PC-3 (cell line): ENCODE measurements around the gene ERV3-1. TPM values are rescaled to one million over a fixed set of nuclear protein-coding genes. Genes with fewer than 3 reads are reported as not detected.
A peak's percentile ranks its signal among the peaks of the same experiment; 100 is the strongest.

Experiments
- ATAC-seq: fragments of 200-7000 bp; cut with Tn5 transposase; 2 replicates; pipeline ENCODE4 v1.9.1; 2020; ENCODE audit warnings: mild to moderate bottlenecking, moderate library complexity
- BruUV-seq: library from RNA; stranded (reverse); fragments of 400-500 nt; replicated peaks from 2 replicates; lab custom pipeline; 2021; lab: Mats Ljungman, UMichigan
- CTCF ChIA-PET: fragments of 300-600 bp; sonication (Branson Sonifier 250); formaldehyde crosslinking; loops from one replicate; lab custom pipeline; 2022; ENCODE audit warnings: antibody characterized with exemption; lab: Charles Lee
- POLR2A ChIA-PET: fragments of 300-600 bp; sonication (Branson Sonifier 250); formaldehyde crosslinking; loops from one replicate; lab custom pipeline; 2022; ENCODE audit warnings: antibody characterized with exemption; ENCODE audit not compliant: unreplicated experiment; lab: Charles Lee
- DNase-seq: peaks from one replicate; pipeline ENCODE4 v3.0.0-alpha.2; 2015
- H2AFZ ChIP-seq: fragments of 300-600 bp; sonication (generic); 2 replicates; pipeline ENCODE4 v1.6.0; 2016; ENCODE audit warnings: antibody characterized with exemption, low read length
- H3F3A ChIP-seq: fragments of 300-600 bp; sonication (generic); one replicate; pipeline ENCODE4 v1.6.0; 2017; ENCODE audit warnings: antibody characterized with exemption, low read length, control low read depth, mild to moderate bottlenecking; ENCODE audit not compliant: unreplicated experiment
- H3K27ac ChIP-seq: fragments of 300-600 bp; sonication (generic); 2 replicates; pipeline ENCODE4 v1.5.1; 2016; ENCODE audit warnings: mild to moderate bottlenecking, low read length
- H3K27me3 ChIP-seq: fragments of 300-600 bp; sonication (generic); 2 replicates; pipeline ENCODE4 v1.6.1; 2016; ENCODE audit warnings: low read length, mixed read lengths
- H3K36me3 ChIP-seq: fragments of 300-600 bp; sonication (generic); 2 replicates; pipeline ENCODE4 v1.6.1; 2016; ENCODE audit warnings: low read depth, mixed run types, low read length, mixed read lengths
- H3K4me1 ChIP-seq: fragments of 300-600 bp; sonication (generic); 2 replicates; pipeline ENCODE4 v1.5.1; 2016; ENCODE audit warnings: low read length; ENCODE audit not compliant: insufficient read depth
- H3K4me2 ChIP-seq: fragments of 300-600 bp; sonication (generic); 2 replicates; pipeline ENCODE4 v1.6.0; 2016; ENCODE audit warnings: low read length
- H3K4me3 ChIP-seq: fragments of 300-600 bp; sonication (generic); 2 replicates; pipeline ENCODE4 v1.5.1; 2016; ENCODE audit warnings: mild to moderate bottlenecking, low read length, mixed read lengths
- H3K79me2 ChIP-seq: fragments of 300-600 bp; sonication (generic); 2 replicates; pipeline ENCODE4 v1.6.1; 2017; ENCODE audit warnings: low read length, mixed read lengths
- H3K9ac ChIP-seq: fragments of 300-600 bp; sonication (generic); 2 replicates; pipeline ENCODE4 v1.6.0; 2016; ENCODE audit warnings: mild to moderate bottlenecking, low read length
- H3K9me2 ChIP-seq: fragments of 300-600 bp; sonication (generic); replicated peaks from 2 replicates; pipeline ENCODE4 v1.6.1; 2016; ENCODE audit warnings: mixed run types, low read length, mixed read lengths
- H3K9me3 ChIP-seq: fragments of 300-600 bp; sonication (generic); 2 replicates; pipeline ENCODE4 v1.6.1; 2016; ENCODE audit warnings: low read length, mixed read lengths
- H4K20me1 ChIP-seq: fragments of 300-600 bp; sonication (generic); 2 replicates; pipeline ENCODE4 v1.6.1; 2016; ENCODE audit warnings: low read length, mixed read lengths
- EZH2 ChIP-seq: fragments of 300-600 bp; sonication (generic); IDR thresholded peaks from one replicate; pipeline ENCODE4 v1.6.1; 2017; ENCODE audit warnings: antibody characterized with exemption, mild to moderate bottlenecking, low read length; ENCODE audit not compliant: unreplicated experiment
- EZH2phosphoT487 ChIP-seq: fragments of 300-600 bp; sonication (generic); IDR thresholded peaks from 2 replicates; pipeline ENCODE4 v1.6.1; 2018; ENCODE audit warnings: mild to moderate bottlenecking, antibody characterized with exemption, low read length, borderline replicate concordance
- intact Hi-C: fragments of 100-400 bp; cut with micrococcal nuclease; formaldehyde crosslinking; loops from 2 replicates; pipeline ENCODE4 v1.9.0; 2023
- total RNA-seq: library from RNA; depleted of rRNA; stranded (reverse); fragments of >200 nt; gene quantifications from 2 replicates; pipeline ENCODE4 v1.2.3, GENCODE V29; 2014
- TF ChIP-seq, protein P1 (sequence below): fragments of 300-600 bp; sonication (generic); conservative IDR thresholded peaks from 2 replicates; pipeline ENCODE4 v1.5.1; 2017; ENCODE audit warnings: antibody characterized with exemption, low read depth, mild to moderate bottlenecking, low read length

ERV3-1 gene
- total RNA-seq, 1 experiment from 2014 or later: 8.6 TPM

DNA sequence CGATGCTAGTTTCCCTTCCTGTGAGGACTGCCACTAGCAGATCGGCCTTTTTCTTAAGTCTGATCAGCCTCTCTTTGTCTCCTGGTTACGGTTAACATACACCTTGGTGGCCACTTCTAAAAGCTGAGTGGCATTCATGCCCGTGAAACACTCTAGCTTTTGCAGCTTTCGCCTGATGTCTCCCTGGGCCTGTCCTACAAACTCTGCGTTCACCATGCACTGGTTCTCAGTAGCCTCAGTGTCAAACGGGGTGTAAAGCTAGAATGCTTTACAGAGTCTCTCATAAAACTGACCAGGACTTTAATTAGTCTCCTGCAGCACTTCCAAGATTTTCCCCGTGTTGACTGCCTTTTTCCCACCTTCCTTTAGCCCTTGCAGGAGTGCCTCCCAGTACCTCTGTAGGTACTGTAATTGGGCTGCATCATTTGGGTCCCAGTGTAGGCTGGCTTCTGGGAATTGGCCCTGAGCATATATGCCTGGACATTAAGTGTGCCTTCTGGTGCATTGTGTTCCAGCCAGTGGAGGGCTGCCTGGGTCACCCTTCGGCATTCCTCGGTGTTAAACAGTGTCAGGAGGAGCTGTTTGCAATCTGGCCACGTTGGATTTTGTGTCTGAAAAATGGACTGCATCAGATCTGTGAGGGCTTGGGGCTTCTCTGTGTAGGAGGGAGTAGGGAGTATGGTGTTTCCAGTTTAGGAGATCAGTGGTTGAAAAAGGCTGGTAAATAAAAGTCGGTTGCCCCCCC is 9.2 kb downstream of the ERV3-1 start:
- no peak for DNase-seq
- H3K4me3 ChIP-seq: no peak overlapping the region
- H4K20me1 ChIP-seq: no peaks in the 10 kb centered on the region
- H3K9me2 ChIP-seq: no peaks in the 10 kb centered on the region
- TF ChIP-seq EZH2phosphoT487: no peak
- TF ChIP-seq EZH2: no peak
- TF ChIP-seq, protein P1, sequence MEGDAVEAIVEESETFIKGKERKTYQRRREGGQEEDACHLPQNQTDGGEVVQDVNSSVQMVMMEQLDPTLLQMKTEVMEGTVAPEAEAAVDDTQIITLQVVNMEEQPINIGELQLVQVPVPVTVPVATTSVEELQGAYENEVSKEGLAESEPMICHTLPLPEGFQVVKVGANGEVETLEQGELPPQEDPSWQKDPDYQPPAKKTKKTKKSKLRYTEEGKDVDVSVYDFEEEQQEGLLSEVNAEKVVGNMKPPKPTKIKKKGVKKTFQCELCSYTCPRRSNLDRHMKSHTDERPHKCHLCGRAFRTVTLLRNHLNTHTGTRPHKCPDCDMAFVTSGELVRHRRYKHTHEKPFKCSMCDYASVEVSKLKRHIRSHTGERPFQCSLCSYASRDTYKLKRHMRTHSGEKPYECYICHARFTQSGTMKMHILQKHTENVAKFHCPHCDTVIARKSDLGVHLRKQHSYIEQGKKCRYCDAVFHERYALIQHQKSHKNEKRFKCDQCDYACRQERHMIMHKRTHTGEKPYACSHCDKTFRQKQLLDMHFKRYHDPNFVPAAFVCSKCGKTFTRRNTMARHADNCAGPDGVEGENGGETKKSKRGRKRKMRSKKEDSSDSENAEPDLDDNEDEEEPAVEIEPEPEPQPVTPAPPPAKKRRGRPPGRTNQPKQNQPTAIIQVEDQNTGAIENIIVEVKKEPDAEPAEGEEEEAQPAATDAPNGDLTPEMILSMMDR: no peak
- peak overlapping the region; percentile 80 for H3K27ac ChIP-seq
- CTCF ChIA-PET: no interaction called here
- H3K9ac ChIP-seq: no peak overlapping the region
- peaks cover 26% of the 10 kb centered on the region for H3K4me1 ChIP-seq
- H3K9me3 ChIP-seq: peaks cover 7% of the 10 kb centered on the region; the same call in 1 of the 2 replicates
- H3K79me2 ChIP-seq: peaks cover 17% of the 10 kb centered on the region
- peaks cover 42% of the 10 kb centered on the region for H3K36me3 ChIP-seq
- POLR2A ChIA-PET: no interaction called here
- BruUV-seq: no TSS peak
- no peaks in the 10 kb centered on the region for H3F3A ChIP-seq
- intact Hi-C loops: no loop called here
- H3K4me2 ChIP-seq: peak overlapping the region; percentile 30; the same call in 1 of the 2 replicates
- no peak overlapping the region for H2AFZ ChIP-seq
- ATAC-seq: no peak
- no peaks in the 10 kb centered on the region for H3K27me3 ChIP-seq

GRCh38 chr7:64996305-64996704 is 10.2 kb downstream of the ERV3-1 start:
- DNase-seq (no peak), ATAC-seq (no peak)
- Histone ChIP-seq H4K20me1 (no peaks in the 10 kb centered on the region), H3K27me3 (no peaks in the 10 kb centered on the region), H3K36me3 (peaks cover 38% of the 10 kb centered on the region), H3K9me3 (peaks cover 3% of the 10 kb centered on the region; the same call in 1 of the 2 replicates), H3K27ac (no peak overlapping the region), H3F3A (no peaks in the 10 kb centered on the region), H3K79me2 (peaks cover 6% of the 10 kb centered on the region), H3K4me3 (no peak overlapping the region), H2AFZ (no peak overlapping the region), H3K4me1 (peaks cover 26% of the 10 kb centered on the region), H3K9ac (no peak overlapping the region), H3K9me2 (no peaks in the 10 kb centered on the region), H3K4me2 (no peak overlapping the region)
- POLR2A ChIA-PET: no interaction called here
- TF ChIP-seq, protein P1: no peak
- TF ChIP-seq EZH2phosphoT487 (no peak), EZH2 (no peak)
- CTCF ChIA-PET: no interaction called here
- intact Hi-C loops: no loop called here
- no TSS peak for BruUV-seq

- intact Hi-C loops: no loop called here
- H3K27ac ChIP-seq: no peak overlapping the region
- H3K36me3 ChIP-seq: peaks cover 25% of the 10 kb centered on the region
- DNase-seq (no peak), ATAC-seq (no peak)
- H2AFZ ChIP-seq: no peak overlapping the region
- ChIA-PET CTCF (no interaction called here), POLR2A (no interaction called here)
- H4K20me1 ChIP-seq: no peaks in the 10 kb centered on the region
- no peaks in the 10 kb centered on the region for H3F3A ChIP-seq
- no peak overlapping the region for H3K4me2 ChIP-seq
- peaks cover 14% of the 10 kb centered on the region for H3K4me1 ChIP-seq
- H3K9me2 ChIP-seq: no peaks in the 10 kb centered on the region
- H3K4me3 ChIP-seq: no peak overlapping the region
- no peaks in the 10 kb centered on the region for H3K79me2 ChIP-seq
- peaks cover 3% of the 10 kb centered on the region; the same call in 1 of the 2 replicates for H3K9me3 ChIP-seq
- H3K27me3 ChIP-seq: no peaks in the 10 kb centered on the region
- no TSS peak for BruUV-seq
- H3K9ac ChIP-seq: no peak overlapping the region
- TF ChIP-seq, protein P1: no peak
- no peak for TF ChIP-seq EZH2
- no peak for TF ChIP-seq EZH2phosphoT487
Measured at GRCh38 chr7:64993901-64994300, 12.6 kb downstream of the ERV3-1 start.
